Measurements from ENCODE around the gene THOC1.

The THOC1 gene

DNA sequence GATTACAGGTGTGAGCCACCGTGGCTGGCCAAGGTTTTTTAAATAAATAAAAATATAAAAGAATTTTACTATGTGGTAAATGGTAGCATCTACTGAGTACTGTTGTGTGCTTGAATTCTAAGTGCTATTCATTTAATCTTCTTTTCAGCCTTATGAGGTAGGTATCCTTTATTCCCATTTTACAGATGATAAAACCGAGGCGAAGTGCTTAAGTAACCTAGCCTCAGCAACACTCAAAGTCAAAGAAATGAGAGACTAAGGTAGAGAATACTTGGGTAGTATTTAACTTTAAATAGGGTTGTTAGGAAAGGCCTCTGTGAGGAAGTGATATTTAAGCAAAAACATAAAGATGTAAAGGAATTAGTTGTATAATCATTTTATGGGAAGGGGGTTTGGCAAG is 5.7 kb upstream of the THOC1 start:
- DNase-seq, result no peak

DNA sequence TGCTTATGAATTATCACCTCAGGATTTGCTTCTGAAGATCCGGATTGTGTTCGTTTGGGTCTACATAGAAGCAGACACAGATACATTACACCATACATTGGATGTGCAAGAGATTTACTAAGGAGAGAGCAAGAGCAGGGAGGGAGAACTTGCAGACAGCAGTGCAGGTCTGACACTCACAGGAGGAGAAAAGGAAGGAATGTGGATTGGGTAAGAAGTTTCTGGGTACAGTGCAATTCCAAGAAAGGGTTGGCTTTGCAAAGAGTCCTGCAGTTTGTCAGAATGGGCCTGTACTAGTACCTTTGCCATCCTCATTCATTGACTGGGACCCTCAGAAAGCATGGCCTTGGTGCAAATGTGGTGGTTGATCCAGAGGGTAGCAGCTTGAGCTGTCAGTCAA is 4.8 kb upstream of the THOC1 start:
- DNase-seq, result no peak

DNA sequence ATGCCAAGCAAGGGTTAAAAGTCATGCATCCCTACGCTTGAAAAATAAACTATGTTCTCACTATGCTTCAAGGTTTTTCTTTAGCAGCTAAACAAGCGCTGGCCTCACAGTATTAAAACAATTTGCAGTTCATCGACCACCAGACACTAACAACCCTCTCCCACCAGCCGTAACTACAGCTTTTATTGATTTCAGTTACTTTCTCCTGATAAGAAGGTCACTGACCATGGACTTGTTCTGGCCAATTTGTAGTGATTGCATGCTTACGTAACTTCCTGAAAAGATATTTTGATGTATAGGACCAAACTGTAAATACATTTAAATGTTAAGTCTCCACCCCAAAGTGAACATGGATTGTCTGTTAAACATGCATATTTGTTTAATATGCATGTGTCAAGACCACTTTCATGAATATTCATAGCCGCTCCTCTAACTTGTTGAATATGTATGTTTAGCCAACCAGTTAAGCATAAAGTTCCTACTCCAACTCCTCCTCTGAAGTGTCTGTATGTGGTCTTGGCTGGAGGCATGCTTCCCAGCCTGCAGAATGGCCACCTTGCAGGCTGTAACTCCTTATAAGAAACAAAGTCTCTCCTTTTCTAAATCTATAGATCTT is 1.7 kb upstream of the THOC1 start:
- no peak for DNase-seq

DNA sequence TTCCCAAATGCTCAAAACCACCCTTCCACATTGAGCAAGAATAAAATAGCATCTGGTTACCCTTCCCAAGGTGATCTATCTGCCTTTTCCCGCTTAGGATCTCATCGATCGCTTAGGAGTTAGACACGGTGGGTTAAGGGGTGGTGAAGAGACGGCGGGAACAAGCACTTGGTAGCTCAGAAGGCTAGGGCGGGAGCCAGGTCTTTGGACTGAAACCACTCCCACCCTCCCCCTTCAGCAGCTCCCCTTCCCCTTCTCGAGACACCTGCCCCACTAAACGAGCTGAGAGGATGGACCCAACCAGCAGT is 513 bp downstream of the THOC1 start:
- no peak for DNase-seq

DNA sequence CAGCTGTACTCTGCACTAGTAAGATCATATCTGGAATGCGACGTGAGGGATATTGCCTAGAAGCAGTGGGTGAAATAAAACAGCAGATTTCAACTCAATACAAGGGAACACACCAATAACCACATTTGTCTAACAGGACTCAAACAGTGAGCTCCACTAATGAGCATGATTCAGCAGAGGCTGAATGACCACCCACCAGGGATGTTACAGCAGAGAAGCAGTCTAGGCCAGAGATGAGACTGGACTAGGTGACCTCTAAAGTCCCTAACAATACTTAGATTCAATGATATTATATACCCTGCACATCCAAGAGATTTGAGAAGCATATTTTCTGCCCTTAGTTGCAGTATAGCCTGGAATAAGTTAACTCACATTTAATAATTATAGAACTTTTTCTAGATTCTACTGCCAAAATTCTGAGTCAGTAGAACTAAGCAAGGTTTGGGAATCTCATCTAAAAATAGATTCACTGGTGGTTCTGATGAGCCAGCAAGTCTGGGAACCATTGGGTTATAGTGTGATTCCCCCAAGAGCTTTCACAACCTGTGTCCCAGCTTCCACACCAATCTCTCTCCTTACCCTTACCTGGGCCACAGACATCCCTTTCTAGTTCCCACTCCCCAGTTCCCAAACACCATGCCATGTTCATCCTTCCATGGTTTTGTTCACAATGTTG is 6.3 kb downstream of the THOC1 start:
- no peak for DNase-seq

DNA sequence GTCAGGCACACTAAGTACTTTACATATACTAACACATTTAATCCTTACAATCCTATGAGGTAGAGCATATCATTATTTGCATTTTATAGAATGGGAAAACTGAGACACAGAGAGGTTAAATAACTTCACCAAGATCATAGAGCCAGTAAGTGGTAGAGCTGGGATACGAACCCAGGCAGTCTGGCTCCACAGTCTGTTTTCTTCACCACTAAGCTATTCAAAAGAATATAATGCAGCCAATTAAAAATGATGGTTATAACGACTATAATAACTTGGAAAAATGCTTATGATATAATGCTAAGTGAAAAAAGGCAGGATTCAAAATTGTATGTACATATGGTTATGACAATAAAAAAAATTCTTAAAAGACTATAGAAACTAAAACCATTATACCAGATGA is 7.3 kb downstream of the THOC1 start:
- DNase-seq, result no peak

DNA sequence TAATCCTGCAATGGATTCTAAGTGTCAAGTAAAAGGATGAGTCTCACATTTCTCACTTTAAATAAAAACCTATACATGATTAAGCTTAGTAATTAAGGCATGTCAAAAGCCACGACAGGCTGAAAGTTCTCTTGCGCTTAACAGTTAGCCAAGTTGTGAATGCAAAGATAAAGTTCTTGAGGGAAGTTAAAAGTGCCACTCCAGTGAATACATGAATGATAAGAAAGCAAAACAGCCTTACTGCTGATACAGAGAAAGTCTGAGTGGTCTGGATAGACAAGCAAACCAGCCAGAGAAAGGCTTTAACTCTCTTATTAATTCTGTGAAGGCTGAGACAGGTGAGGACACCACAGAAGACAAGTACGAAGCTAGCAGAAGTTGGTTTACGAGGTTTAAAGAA is 12.7 kb downstream of the THOC1 start:
- DNase-seq, result no peak

DNA sequence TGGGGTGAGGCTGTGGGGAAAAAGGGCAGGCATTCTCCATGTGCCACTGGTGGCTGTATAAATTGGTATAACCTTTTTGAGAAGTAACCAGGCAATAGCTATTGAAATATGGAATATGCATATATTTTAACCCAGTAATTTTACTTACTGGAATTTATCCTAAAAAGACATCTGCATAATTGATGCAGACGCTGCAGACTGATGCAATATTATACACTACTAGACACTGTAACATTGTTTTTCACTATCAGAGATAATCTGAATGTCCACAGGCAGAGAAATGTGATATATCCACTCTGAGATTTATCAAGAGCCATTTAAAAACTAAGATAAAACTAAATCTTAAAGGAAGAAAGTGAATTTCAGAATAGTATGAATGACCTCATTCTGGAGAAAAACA is 14.7 kb downstream of the THOC1 start:
- no peak for DNase-seq

DNA sequence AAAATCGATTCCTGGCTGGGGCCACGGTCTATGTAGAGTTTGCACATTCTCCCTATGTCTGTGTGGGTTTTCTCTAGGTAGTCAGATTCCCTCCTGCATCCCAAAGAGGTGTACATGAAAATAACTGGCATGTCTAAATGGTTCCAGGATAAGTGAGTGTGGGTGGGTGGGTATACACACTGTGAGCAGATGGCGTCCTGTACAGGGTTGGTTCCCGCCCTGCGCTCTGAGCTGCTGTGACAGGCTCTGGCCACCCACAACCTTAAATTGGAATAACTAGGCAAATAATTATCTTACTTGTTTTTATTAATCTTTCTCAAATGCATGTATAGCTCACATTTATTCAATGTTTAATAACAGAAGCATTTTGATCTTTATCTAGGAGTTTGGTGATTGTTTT is 16.3 kb downstream of the THOC1 start:
- no peak for DNase-seq

DNA sequence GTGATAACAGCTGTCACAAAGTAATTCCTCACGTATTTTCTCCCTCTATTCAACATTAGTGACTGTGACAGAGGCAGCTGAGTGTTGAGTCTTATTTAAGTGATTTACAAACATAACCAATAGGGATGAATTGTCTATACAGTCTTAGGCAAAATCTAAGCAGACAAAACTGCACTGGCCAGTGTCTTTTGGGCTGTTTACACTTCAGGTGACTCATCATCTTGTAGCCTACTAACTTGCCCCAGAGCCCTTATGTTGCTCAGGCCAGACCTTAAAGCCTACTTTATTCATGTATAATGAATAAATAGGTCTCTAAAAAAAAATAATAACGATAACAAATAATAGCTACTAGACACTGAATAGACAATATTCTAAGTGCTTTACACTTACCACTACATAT is 17.2 kb downstream of the THOC1 start:
- DNase-seq, result no peak

DNA sequence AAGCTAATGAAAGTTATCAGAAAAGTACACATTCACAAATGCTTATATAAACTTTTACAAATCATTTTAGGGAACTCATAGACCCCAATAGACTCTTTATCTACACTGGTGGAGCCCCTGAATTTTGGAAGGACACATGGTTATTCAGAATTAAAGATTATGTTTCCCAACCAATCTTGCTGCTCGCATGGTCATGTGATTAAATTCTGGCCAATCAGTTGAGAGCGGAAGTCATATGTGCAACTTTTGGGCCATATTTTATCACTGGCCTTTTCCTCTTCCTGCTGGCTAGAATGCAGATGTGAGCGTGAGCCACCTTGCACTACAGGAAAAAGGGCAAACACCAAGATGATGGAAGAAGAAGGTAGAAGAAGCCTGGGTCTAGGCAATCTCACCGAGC is 19.8 kb downstream of the THOC1 start:
- no peak for DNase-seq

DNA sequence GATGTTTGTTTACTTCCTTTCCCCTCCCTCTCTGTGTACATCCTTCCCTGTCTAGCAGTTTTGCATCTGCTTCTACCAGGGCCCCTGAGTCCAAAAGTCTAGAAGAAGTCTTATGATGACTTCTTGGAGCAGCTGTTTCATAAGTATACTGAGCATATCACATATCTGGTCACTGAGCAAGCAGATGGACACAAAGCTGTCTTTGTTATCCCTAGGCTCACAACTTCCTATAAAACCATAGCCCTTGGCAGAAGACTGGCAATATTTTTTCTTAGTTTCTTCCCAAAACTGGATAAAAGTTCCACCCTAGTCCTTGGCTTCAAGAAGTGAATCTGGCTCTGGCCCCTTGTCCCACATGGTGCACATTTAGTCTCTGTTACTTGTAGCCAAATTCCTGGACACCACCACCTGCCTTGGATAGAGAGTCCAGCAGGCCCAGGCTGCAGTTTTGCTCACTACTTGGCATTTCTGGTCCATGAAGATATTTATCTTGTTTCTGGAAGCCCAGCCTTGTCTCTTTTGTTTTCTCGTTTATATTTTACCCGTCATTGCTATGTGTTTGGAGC is 22.5 kb downstream of the THOC1 start:
- no peak for DNase-seq

DNA sequence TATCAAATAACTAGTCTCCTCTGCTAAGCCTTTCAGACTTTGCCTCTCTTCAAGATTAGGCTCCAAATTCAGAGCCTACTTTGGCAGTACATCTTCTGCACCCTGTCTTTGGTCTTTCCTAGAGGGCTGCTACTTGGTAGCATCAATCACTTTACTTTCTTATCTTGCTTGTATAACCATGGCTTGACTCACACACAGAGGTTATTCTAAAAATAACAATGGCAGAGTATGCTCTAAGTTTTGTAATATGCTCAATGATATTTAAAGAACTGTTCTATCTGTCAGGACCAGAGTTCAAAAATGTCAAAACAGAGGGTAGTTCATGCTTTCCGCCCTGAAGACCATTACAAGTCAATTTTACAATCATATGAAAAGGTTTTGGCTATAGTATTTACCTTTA is 27.7 kb downstream of the THOC1 start:
- no peak for DNase-seq

DNA sequence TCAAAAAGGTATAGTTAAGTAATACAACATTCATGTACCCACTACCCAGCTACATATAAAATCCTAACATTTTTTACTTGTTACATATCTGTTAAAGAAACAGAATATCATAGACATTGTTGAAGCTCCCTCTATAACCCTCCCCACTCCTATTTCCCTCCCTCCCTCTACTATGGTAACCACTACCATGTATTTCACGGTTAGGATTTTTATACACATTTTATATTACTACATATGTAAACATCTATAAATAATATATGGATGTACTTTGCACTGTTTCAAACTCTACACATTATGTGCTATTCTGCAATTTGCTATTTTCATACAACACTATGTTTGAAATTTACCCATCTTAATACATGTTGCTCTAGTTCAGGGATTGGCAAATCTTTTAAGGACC is 36.3 kb downstream of the THOC1 start:
- DNase-seq, result no peak

DNA sequence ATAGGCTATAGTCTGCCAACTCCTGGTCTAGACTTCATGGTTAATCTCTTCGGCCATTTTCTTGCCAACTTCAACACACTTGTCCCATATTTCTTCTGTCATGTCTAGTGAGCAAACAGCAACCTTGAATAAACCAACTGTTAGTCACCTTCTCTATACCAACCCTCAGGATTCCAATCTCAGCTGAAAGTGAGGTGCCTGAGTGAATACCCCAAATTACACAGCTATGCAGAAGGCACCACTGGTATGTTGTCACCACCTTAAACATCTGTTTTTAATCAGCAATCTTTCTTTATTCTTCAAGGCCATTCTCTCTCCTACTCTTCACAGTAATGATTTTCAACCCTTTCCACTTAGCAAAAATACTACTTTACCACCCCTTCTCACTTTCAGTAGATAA is 39.3 kb downstream of the THOC1 start:
- DNase-seq, result no peak

DNA sequence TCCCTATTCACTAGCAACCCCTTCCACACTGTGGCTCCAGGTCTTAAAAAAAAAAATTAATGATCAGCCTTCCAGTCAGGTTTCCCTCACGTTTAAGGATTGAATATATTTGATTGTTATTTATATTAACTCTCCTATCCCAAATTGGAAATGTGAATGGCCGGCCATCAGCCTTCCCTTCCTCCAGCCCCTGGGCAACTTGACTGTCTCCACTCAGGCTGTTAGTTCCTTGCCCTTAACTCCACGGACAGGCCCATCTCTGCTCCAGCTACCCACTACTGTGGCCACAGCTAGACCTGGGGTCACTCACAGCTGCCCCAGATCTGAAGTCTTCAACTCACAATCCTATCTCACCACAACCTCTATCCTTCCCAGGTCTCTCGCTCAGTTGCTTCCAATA is 39.9 kb downstream of the THOC1 start:
- no peak for DNase-seq

DNA sequence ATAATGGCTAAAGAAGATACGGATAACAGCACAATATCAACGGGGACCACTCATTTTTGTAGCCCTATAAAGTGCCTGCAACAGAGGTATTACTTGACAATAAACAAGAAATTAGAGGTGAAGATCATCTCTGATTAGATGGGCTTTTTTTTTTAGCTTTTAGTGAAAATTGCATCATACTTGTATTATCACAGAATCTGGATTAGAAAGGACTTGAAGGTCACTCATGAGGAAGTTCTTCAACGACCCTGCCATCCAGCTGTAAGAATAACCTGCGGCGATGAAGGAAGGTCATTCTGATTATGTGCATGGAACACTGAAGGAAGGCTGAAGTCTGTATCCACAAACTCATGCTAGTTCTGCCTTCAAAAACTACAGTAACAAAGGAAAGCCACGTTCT is 40.5 kb downstream of the THOC1 start:
- DNase-seq, result no peak

DNA sequence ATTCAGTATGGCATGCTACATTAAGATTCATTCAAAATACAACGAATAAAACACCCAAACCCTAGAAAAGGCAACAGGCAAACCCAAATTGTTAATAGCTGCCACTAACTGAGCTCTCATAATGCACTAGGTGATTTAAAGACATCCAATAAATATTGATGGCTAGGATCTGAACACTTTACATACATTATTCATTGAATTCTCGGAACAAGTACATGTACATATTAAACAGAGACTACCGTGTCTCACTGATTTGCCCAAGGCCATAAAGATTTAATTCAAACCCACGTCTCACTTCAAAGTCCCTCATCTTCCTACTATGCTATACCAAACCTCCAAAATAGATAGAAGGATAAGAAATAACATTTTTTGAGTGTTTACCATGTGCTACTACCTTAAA is 42.1 kb downstream of the THOC1 start:
- no peak for DNase-seq

DNA sequence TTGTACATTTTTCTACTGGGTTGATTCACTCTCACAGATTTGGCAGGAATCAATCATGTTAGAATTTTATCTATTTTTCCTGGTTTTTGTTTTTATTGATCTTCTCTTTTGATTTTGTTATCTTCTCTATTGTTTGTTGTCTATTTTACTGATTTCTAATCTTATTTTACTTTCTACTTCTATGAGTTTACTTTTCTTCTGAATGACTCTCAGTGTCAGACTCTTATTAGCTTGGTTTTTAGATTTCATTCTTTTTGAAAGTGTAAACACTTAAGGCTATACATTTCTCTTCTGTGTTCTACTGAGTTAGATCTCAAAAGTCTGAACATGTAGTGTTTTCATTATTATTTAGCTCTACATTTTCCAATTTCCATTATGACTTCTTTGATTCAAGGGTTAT is 47.1 kb downstream of the THOC1 start:
- DNase-seq, result no peak

DNA sequence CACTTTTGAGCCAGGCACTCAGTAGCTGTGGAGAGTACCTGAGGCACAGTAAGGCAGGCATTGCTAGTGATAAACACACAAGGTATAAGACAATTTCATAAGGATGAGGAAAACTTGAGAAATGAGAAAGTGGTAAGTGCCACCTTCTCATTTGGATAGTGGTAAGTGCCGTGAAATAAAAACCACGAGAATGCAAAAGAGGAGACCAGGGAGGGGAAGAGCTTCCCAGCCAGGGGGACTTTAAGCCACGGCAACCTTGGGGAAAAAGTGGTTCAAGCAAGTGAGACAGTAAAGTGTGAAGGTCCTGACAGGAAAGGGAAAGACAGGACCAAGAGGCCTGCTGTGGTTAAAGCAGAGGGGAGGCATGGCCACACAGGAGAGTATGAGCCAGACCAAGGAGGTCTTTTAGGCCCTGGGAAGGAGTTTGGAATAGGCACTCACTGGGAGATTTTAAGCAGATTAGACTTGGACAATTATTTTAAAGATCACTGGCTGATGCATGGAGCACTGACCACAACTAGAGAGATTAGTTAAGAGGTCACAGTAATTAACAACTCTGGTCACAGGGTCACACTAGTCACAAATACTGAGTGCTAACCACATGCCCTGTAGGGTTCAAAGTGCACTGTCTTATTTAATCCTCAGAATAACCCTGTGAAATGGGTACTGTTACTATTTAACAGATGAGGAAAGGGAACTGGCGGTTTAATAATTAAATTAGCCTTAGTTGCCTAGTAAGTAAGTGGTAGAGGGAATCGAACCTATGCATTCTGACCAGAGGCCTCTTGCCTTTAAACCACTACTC is 50.1 kb downstream of the THOC1 start:
- DNase-seq, result no peak

DNA sequence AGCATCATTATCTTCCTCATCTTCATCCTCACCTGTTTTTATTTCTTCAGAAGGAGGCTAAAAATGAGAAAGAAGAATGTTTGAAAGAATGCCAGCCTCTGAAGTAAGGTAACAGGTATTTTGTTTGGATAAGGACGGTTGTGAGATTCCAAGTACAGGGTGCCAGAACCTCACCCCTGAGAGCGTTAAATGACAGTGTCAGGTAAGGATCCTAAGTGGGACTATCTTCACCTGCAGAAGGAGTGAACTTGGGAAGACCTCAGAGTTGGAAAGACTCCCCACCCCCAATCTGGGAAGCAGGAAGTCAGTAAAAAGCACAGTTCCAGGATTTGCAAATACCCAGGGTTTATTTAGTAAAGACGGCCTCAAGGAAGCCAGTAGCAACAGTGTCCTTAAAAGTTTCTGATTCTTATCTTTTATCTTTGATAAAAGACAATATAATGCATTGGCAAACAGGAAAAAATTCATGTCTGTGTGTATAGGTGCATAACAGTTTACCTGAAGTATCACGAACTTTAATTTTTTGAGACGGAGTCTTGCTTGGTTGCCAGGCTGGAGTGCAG is 52.3 kb downstream of the THOC1 start:
- DNase-seq, result no peak

DNA sequence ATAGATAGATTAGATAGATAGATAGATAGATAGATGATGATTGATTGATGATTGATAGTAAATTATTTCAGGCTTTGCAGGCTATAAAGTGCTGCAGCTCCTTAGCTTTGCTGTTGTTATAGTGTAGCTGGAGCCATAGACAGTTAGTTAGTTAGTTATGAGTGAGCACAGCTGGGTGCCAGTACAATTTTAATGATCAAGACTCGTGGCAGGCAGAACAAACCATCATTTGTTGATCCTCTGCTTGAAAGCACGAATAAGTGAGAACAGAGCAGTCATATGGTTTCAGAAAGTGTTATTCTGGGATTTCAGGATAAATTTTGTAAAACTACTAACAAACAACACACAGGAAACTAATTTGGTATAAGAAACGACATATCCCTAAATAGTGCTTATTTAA is 53.9 kb downstream of the THOC1 start:
- no peak for DNase-seq

DNA sequence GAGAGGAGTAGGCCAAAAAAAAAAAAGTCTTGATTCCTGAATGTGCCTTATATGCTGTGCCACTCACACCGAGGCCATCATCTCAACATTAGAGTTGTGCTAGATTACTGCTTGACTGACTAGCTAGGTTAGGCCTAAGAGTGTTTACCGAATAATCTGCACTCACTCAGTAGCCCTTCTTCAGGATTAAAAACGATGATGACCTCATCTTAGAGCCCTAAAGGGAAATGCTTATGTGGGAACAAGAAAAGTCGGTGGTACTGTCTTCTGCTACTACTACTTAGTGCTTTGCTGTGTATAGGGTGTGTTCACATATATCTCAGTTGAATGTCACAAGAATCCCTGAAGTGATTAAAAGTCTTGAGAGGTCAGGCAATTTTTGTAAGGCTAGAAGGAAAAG is 54.3 kb downstream of the THOC1 start:
- no peak for DNase-seq

DNA sequence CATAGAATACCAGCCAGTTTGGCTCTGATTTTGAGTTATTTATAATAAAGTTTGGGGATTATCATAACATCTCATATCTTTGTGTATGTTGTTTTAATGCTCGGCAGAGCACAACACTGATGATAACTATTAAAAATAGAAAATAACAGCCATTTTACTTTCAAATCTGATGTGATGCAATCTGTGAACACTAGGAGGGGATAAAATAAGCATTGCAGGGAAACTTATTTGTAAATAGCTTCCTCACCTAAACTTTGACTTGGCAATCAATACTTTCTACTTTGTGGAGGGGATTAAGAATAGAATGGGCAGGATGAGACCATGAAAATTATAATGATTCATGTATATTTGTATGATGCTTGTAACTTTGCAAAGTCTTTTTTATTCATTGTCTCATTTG is 55.1 kb downstream of the THOC1 start:
- DNase-seq, result no peak

Measured in NCI-H1417 treated with DMSO at 0.1 percent for 48 hours (cell line).